K562 treated with DMSO at 1 percent for 48 hours (cell line): ENCODE measurements around the gene SNX9. TPM values are rescaled to one million over a fixed set of nuclear protein-coding genes. Genes with fewer than 3 reads are reported as not detected.

Source experiments
- total RNA-seq: library from RNA; unstranded; fragments of 300-600 nt; gene quantifications from 2 replicates; pipeline ENCODE4 v1.2.3, GENCODE V29; 2022; ENCODE audit warnings: low replicate concordance; ENCODE audit errors: extremely low read depth

Gene SNX9
- total RNA-seq: not detected in 2 replicates

GRCh38 chr6:157823001-157823527 is at the start of gene SNX9:
Gene SNX9 (plus strand): TSS chr6:157823246. CDS start chr6:157823435, 189 bp downstream.

GRCh38 chr6:157981395-157982101 is 158.5 kb downstream of the SNX9 start, which contains the start of gene SYNJ2:
Gene SYNJ2 (plus strand): TSS chr6:157981863. CDS start chr6:157981962, 99 bp downstream.

Other genes with a start within 250 kb of the SNX9 start
- gene SYNJ2, start 158.6 kb downstream of the SNX9 start, total RNA-seq: not detected in 2 replicates